H1 (cell line): ENCODE results near the gene KIF1B. TPM values are rescaled to one million over a fixed set of nuclear protein-coding genes. Genes with fewer than 3 reads are reported as not detected.

ENCODE experiments used
- EZH2 ChIP-seq: fragments of 200-600 bp; sonication (generic); IDR thresholded peaks from 2 replicates; pipeline ENCODE4 v1.7.1; 2012; ENCODE audit warnings: low read depth, mild to moderate bottlenecking, moderate library complexity, low read length, inconsistent platforms; ENCODE audit not compliant: severe bottlenecking
- KDM4A ChIP-seq: IDR thresholded peaks from one replicate; pipeline ENCODE4 v1.7.1; 2012; ENCODE audit warnings: low read depth, mild to moderate bottlenecking, moderate library complexity, low read length, inconsistent platforms; ENCODE audit not compliant: severe bottlenecking
- KDM5A ChIP-seq: fragments of 200-600 bp; IDR thresholded peaks from 2 replicates; pipeline ENCODE4 v1.7.1; 2012; ENCODE audit warnings: mild to moderate bottlenecking, low read length, inconsistent platforms, mixed read lengths
- MAX ChIP-seq: IDR thresholded peaks from 2 replicates; pipeline ENCODE4 v1.6.1; 2012; ENCODE audit warnings: inconsistent platforms
- POLR2AphosphoS5 ChIP-seq: IDR thresholded peaks from 2 replicates; pipeline ENCODE4 v1.6.1; 2011; ENCODE audit warnings: low read depth, low read length
- RXRA ChIP-seq: IDR thresholded peaks from 2 replicates; pipeline ENCODE4 v1.6.1; 2011; ENCODE audit warnings: low read depth, mild to moderate bottlenecking, low read length, moderate library complexity; ENCODE audit not compliant: insufficient read depth
- TBP ChIP-seq: IDR thresholded peaks from 2 replicates; pipeline ENCODE4 v1.6.1; 2011; ENCODE audit warnings: low read depth, low read length, improper control_type of control experiment
- TEAD4 ChIP-seq: IDR thresholded peaks from 2 replicates; pipeline ENCODE4 v1.6.1; 2012; ENCODE audit warnings: low read depth, low read length, inconsistent platforms, mixed read lengths
- polyA plus RNA-seq, 7 experiments: library from polyadenylated mRNA; depleted of rRNA in 3 of 7; stranded (reverse) in 5 of 7; unstranded in 2 of 7; fragments of >200 nt in 5 of 7; fragments of 200-250 nt in 2 of 7; gene quantifications; 1 replicate in 5 of 7; 2 replicates in 1 of 7; 4 replicates in 1 of 7; pipeline versions ENCODE4 v1.2.1 to v1.2.3, GENCODE V29; 2011 to 2013; ENCODE audit warnings: missing spikeins in 2 of 7, mixed read lengths in 2 of 7
- total RNA-seq: library from RNA; stranded (reverse); fragmentation: NEBNext Ultra II Directional; extraction: Animal tissue kit (Norgen Biotek cat#: 25700); gene quantifications from 2 replicates; pipeline ENCODE4 v1.2.1, GENCODE V29; 2021

KIF1B gene
- total and polyA plus RNA-seq, 2 of the 8 experiments (the other 6 are each of a cell fraction or from before 2014, with no cell fraction given) = 39.1 to 74.2 TPM

- no peak for TF ChIP-seq TBP
- TF ChIP-seq TEAD4 = no peak
- TF ChIP-seq MAX = no peak
- TF ChIP-seq POLR2AphosphoS5 = no peak
- no peak for TF ChIP-seq RXRA
- TF ChIP-seq KDM4A = no peak
- no peak for TF ChIP-seq EZH2
- TF ChIP-seq KDM5A = no peak
- TF ChIP-seq, all 59 proteins: peak for 0
These were observed 219.5 kb downstream of the KIF1B start (continued) for GRCh38 chr1:10429868-10430215.
